Endothelial cell (in vitro differentiated cells): ENCODE results near the gene WWP2. TPM values are rescaled to one million over a fixed set of nuclear protein-coding genes. Genes with fewer than 3 reads are reported as not detected.
"Not testable (repeated sequence)": the region's sequence is repeated elsewhere in the genome, so short reads cannot be mapped to it uniquely, and the experiment has no call there.

Experiments used
- DNase-seq: peaks from one replicate; pipeline ENCODE4 v3.0.0; 2021; ENCODE audit warnings: low spot score
- H3K27ac Mint-ChIP-seq: one replicate; pipeline ENCODE4 v1.8.0; 2021; ENCODE audit warnings: mixed read lengths, inconsistent platforms; ENCODE audit not compliant: unreplicated experiment
- H3K27me3 Mint-ChIP-seq: one replicate; pipeline ENCODE4 v1.8.0; 2021; ENCODE audit warnings: mild to moderate bottlenecking, moderate library complexity, mixed read lengths, inconsistent platforms; ENCODE audit not compliant: unreplicated experiment
- H3K36me3 Mint-ChIP-seq: one replicate; pipeline ENCODE4 v1.8.0; 2021; ENCODE audit warnings: mild to moderate bottlenecking, low read depth, mixed read lengths, inconsistent platforms; ENCODE audit not compliant: unreplicated experiment
- H3K4me1 Mint-ChIP-seq: one replicate; pipeline ENCODE4 v1.8.0; 2021; ENCODE audit warnings: mild to moderate bottlenecking, mixed read lengths, inconsistent platforms; ENCODE audit not compliant: unreplicated experiment
- H3K4me3 Mint-ChIP-seq: one replicate; pipeline ENCODE4 v1.8.0; 2021; ENCODE audit warnings: mild to moderate bottlenecking, mixed read lengths, inconsistent platforms; ENCODE audit not compliant: unreplicated experiment
- H3K9me3 Mint-ChIP-seq: one replicate; pipeline ENCODE4 v1.8.0; 2021; ENCODE audit warnings: mixed read lengths, inconsistent platforms; ENCODE audit not compliant: unreplicated experiment
- total RNA-seq: library from RNA; stranded (reverse); fragmentation: NEBNext Ultra II Directional; extraction: Animal tissue kit (Norgen Biotek cat#: 25700); gene quantifications from one replicate; pipeline ENCODE4 v1.2.1, GENCODE V29; 2021; ENCODE audit not compliant: unreplicated experiment
- TF ChIP-seq, protein P1 (sequence below): fragments of 200-600 bp; sonication (generic); IDR thresholded peaks from one replicate; pipeline ENCODE4 v1.5.0; 2021; ENCODE audit warnings: antibody characterized with exemption; ENCODE audit not compliant: unreplicated experiment

The WWP2 gene
- total RNA-seq, 1 donor from 2014 or later, result 35.3 TPM

DNA sequence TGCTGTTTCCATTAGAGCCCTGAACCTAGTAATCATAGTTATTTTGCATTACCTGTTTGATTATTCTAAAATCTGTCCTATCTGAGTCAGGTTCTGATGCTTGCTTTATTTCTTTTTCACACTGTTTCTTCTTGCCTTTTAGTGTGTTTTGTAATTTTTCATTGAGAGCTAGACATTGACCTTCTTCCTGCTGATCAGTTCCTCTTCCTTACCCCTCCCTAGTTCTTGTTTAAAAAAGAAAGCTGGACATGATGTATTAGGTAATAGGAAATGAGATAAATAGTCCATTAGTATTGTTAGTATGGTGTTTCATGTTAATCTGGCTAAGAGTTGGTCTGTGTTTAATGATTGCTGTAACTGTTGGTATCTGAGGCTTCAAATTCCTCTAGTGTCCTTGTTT lies 13.4 kb downstream of the WWP2 start:
- Mint-ChIP-seq H3K9me3 (no peaks in the 10 kb centered on the region), H3K27me3 (no peaks in the 10 kb centered on the region), H3K4me1 (peaks cover 12% of the 10 kb centered on the region), H3K4me3 (no peak overlapping the region), H3K27ac (no peak overlapping the region), H3K36me3 (peaks cover 9% of the 10 kb centered on the region)
- DNase-seq, result no peak
- TF ChIP-seq, protein P1, sequence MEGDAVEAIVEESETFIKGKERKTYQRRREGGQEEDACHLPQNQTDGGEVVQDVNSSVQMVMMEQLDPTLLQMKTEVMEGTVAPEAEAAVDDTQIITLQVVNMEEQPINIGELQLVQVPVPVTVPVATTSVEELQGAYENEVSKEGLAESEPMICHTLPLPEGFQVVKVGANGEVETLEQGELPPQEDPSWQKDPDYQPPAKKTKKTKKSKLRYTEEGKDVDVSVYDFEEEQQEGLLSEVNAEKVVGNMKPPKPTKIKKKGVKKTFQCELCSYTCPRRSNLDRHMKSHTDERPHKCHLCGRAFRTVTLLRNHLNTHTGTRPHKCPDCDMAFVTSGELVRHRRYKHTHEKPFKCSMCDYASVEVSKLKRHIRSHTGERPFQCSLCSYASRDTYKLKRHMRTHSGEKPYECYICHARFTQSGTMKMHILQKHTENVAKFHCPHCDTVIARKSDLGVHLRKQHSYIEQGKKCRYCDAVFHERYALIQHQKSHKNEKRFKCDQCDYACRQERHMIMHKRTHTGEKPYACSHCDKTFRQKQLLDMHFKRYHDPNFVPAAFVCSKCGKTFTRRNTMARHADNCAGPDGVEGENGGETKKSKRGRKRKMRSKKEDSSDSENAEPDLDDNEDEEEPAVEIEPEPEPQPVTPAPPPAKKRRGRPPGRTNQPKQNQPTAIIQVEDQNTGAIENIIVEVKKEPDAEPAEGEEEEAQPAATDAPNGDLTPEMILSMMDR, result no peak

DNA sequence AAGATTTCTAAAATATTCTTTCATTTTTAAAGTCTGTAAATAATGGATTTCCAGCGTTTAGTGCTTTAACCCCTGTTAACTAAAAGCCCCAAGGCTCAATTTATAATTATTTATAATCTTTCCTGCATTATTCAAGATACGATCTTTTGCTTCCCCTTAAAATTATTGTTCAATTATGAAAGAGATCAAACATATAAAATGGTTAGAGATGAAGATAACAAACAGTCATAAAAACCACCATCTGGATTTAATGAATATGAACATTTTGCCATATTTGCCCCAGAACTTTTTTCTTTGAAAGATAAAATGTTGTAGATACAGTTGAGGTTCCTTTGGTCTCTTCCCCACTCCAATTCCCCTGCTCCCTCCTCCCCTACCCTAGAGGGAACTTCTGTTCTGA lies 17.6 kb downstream of the WWP2 start:
- peaks cover 9% of the 10 kb centered on the region for H3K36me3 Mint-ChIP-seq
- H3K27me3 Mint-ChIP-seq, result no peaks in the 10 kb centered on the region
- TF ChIP-seq, protein P1, result no peak
- no peak for DNase-seq
- no peak overlapping the region for H3K4me3 Mint-ChIP-seq
- peaks cover 5% of the 10 kb centered on the region for H3K4me1 Mint-ChIP-seq
- H3K27ac Mint-ChIP-seq, result no peak overlapping the region
- H3K9me3 Mint-ChIP-seq, result no peaks in the 10 kb centered on the region

DNA sequence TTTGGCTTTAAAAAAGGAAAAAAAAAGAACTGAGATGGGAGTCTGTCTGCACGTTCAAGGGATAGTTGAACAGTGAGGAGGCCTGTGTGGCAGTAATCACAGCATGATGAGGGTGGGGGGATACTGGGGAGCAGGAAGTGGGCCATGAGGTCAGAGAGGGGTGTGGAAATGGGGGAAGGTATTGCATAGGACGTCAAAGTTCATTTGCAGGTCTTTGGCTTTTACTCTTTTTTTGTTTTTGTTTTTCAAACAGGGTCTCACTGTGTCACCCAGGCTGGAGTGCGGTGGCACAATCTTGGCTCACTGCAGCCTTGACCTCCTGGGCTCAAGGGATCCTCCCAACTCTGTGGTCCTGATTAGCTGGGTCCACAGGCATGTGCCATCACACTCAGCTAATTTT lies 19.0 kb downstream of the WWP2 start:
- no peaks in the 10 kb centered on the region for H3K9me3 Mint-ChIP-seq
- H3K27me3 Mint-ChIP-seq, result no peaks in the 10 kb centered on the region
- H3K36me3 Mint-ChIP-seq, result peaks cover 5% of the 10 kb centered on the region
- H3K27ac Mint-ChIP-seq, result no peak overlapping the region
- TF ChIP-seq, protein P1, result no peak
- DNase-seq, result no peak
- H3K4me1 Mint-ChIP-seq, result peaks cover 3% of the 10 kb centered on the region
- no peak overlapping the region for H3K4me3 Mint-ChIP-seq

DNA sequence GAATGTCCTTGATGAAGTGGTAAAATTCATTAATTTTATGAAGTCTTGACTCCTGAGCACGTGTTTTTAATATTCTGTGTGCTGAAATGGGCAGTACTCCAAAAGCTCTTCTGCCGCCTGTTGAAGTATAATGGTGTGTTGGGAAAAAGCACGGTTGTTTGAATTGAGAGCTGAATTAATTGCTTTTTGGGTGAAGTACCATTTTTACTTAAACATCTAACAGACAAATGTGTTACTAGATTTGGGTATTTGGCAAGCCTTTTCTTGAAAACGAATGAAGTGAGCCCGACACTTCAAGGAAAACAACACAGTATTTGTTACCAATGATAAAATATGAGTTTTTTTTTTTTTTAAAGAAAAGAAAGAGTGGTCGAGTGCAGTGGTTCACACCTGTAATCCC lies 22.5 kb downstream of the WWP2 start:
- Mint-ChIP-seq H3K27ac (no peak overlapping the region), H3K27me3 (peaks cover 3% of the 10 kb centered on the region), H3K4me1 (peaks cover 3% of the 10 kb centered on the region), H3K4me3 (no peak overlapping the region), H3K9me3 (no peaks in the 10 kb centered on the region), H3K36me3 (peaks cover 17% of the 10 kb centered on the region)
- no peak for DNase-seq
- TF ChIP-seq, protein P1, result no peak

DNA sequence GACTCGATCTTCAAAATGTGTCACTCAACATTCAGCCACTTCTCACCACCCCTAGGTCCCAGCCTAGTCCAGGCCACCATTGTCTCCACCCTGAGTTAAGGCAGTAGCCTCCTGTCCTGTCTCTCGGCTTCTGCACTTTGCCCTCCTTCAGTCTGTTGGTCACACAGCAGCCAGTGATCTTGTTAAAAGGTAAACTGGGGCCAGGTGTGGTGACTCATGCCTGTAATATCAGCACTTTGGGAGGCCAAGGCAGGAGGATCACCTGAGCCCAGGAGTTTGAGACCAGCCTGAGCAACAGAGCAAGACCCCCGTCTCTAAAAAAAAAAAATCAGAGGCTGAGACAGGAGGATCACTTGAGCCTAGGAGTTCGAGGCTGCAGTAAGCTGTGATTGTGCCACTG lies 25.8 kb downstream of the WWP2 start:
- Mint-ChIP-seq H3K9me3 (no peaks in the 10 kb centered on the region), H3K27ac (no peak overlapping the region), H3K36me3 (peaks cover 17% of the 10 kb centered on the region), H3K4me3 (no peak overlapping the region), H3K4me1 (no peaks in the 10 kb centered on the region), H3K27me3 (peaks cover 3% of the 10 kb centered on the region)
- DNase-seq, result no peak
- TF ChIP-seq, protein P1, result no peak

DNA sequence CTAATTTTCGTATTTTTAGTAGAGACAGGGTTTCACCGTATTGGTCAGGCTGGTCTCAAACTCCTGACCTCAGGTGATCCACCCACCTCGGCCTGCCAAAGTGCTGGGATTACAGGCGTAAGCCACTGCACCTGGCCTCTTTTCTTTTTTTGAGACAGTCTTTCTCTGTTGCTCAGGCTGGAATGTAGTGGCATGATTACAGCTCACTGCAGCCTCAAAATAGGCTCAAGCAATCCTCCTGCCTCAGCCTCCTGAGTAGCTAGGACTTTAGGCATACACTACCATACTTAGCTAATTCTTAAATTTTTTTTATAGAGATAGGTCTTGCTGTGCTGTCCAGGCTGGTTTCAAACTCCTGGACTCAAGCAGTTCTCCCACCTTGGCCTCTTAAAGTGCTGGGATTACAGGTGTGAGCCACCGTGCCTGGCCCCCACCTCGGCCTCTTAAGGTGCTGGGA lies 29.3 kb downstream of the WWP2 start:
- H3K27me3 Mint-ChIP-seq, DNase-seq, H3K27ac Mint-ChIP-seq, H3K4me3 Mint-ChIP-seq, H3K9me3 Mint-ChIP-seq, H3K4me1 Mint-ChIP-seq: not testable (repeated sequence)
- peaks cover 14% of the 10 kb centered on the region for H3K36me3 Mint-ChIP-seq
